HCT116 (cell line): ENCODE results near the gene PADI3. TPM values are rescaled to one million over a fixed set of nuclear protein-coding genes. Genes with fewer than 3 reads are reported as not detected.

Experiments used
- ATAC-seq: fragments of 200-7000 bp; cut with Tn5 transposase; 2 replicates; pipeline ENCODE4 v1.9.1; 2020; ENCODE audit warnings: mild to moderate bottlenecking, moderate library complexity
- BruUV-seq: library from RNA; stranded (reverse); fragments of 400-500 nt; replicated peaks from 2 replicates; lab custom pipeline; 2021; lab: Mats Ljungman, UMichigan
- CTCF ChIA-PET: fragments of 300-600 bp; sonication (Branson Sonifier 250); formaldehyde crosslinking; loops from one replicate; lab custom pipeline; 2021; ENCODE audit warnings: antibody characterized with exemption; lab: Charles Lee
- POLR2A ChIA-PET: fragments of 300-600, 350-600 bp; sonication (Branson Sonifier 250); formaldehyde crosslinking; loops from one replicate; lab custom pipeline; 2021; ENCODE audit warnings: antibody characterized with exemption; lab: Charles Lee
- RAD21 ChIA-PET, 2 experiments: fragments of 300-600 bp; sonication (Branson Sonifier 250); formaldehyde crosslinking; loops; one replicate each; lab custom pipeline; 2023; ENCODE audit warnings: low total read pairs in 2 of 2; ENCODE audit not compliant: uncharacterized antibody in 2 of 2, unreplicated experiment in 2 of 2, low non-redundant PET in 1 of 2; lab: Charles Lee
- DNase-seq: peaks from one replicate; pipeline ENCODE4 v3.0.0-alpha.2; 2010; ENCODE audit warnings: low read depth, low spot score
- H2AFZ ChIP-seq: fragments of 200-600 bp; shearing (Covaris generic), sonication (generic); 2 replicates; pipeline ENCODE4 v1.6.1; 2017; ENCODE audit warnings: low read depth, mixed run types, mixed read lengths, antibody characterized with exemption, low read length; ENCODE audit not compliant: poor library complexity, severe bottlenecking
- H3K27ac ChIP-seq: 2 replicates; pipeline ENCODE4 v1.5.1; 2012; ENCODE audit warnings: low read depth, low read length
- H3K27me3 ChIP-seq: fragments of 200-600 bp; sonication (generic); 2 replicates; pipeline ENCODE4 v1.6.1; 2016; ENCODE audit warnings: mixed run types, low read length, mixed read lengths; ENCODE audit not compliant: insufficient read depth
- H3K36me3 ChIP-seq, 2 experiments: fragments of 200-500 bp in 1 of 2; fragments of 200-600 bp in 1 of 2; sonication (Bioruptor generic) in 1 of 2; sonication (generic) in 1 of 2; 2 replicates each; pipeline versions ENCODE4 v1.5.1 to v1.6.1; 2014 to 2016; ENCODE audit warnings: low read length in 2 of 2, inconsistent platforms in 1 of 2, mixed read lengths in 1 of 2, mixed run types in 1 of 2; ENCODE audit not compliant: insufficient read depth in 2 of 2, control insufficient read depth in 1 of 2
- H3K4me1 ChIP-seq, 2 experiments: fragments of 200-600 bp in 1 of 2; sonication (generic) in 1 of 2; 2 replicates each; pipeline versions ENCODE4 v1.5.1 to v1.6.1; 2012 to 2017; ENCODE audit warnings: low read length in 2 of 2, inconsistent platforms in 1 of 2, mild to moderate bottlenecking in 1 of 2, mixed read lengths in 1 of 2, mixed run types in 1 of 2, moderate library complexity in 1 of 2; ENCODE audit not compliant: insufficient read depth in 2 of 2, control insufficient read depth in 1 of 2
- H3K4me2 ChIP-seq: fragments of 200-600 bp; sonication (generic); 2 replicates; pipeline ENCODE4 v1.6.1; 2017; ENCODE audit warnings: mixed run types, low read length, mixed read lengths
- H3K4me3 ChIP-seq, 2 experiments: fragments of 200-600 bp in 1 of 2; sonication (generic) in 1 of 2; replicated peaks in 1 of 2; 2 replicates each; pipeline ENCODE4 v1.5.1; 2011 to 2016; ENCODE audit warnings: low read length in 2 of 2, control low read depth in 1 of 2, low read depth in 1 of 2, mild to moderate bottlenecking in 1 of 2, mixed read lengths in 1 of 2, mixed run types in 1 of 2
- H3K79me2 ChIP-seq: fragments of 200-600 bp; sonication (generic); 2 replicates; pipeline ENCODE4 v1.6.1; 2017; ENCODE audit warnings: mild to moderate bottlenecking, mixed run types, low read length, moderate library complexity, mixed read lengths; ENCODE audit not compliant: insufficient read depth
- H3K9ac ChIP-seq: fragments of 200-600 bp; sonication (generic); 2 replicates; pipeline ENCODE4 v1.6.1; 2016; ENCODE audit warnings: low read length, mixed read lengths
- H3K9me2 ChIP-seq: fragments of 200-600 bp; sonication (generic), shearing (Covaris generic); 2 replicates; pipeline ENCODE4 v1.6.1; 2017; ENCODE audit warnings: mixed run types, mild to moderate bottlenecking, moderate library complexity; ENCODE audit not compliant: insufficient read depth
- H3K9me3 ChIP-seq, 2 experiments: fragments of 200-500 bp in 1 of 2; fragments of 200-600 bp in 1 of 2; sonication (Bioruptor generic) in 1 of 2; sonication (generic) in 1 of 2; 2 replicates each; pipeline ENCODE4 v1.6.1; 2014 to 2017; ENCODE audit warnings: low read length in 2 of 2, mixed read lengths in 2 of 2, inconsistent platforms in 1 of 2, low read depth in 1 of 2, mild to moderate bottlenecking in 1 of 2, mixed run types in 1 of 2, moderate library complexity in 1 of 2; ENCODE audit not compliant: control insufficient read depth in 1 of 2, insufficient read depth in 1 of 2
- H4K20me1 ChIP-seq: fragments of 200-600 bp; sonication (generic), shearing (Covaris generic); 2 replicates; pipeline ENCODE4 v1.6.1; 2017; ENCODE audit warnings: mixed run types, mild to moderate bottlenecking, moderate library complexity; ENCODE audit not compliant: insufficient read depth
- EGR1 ChIP-seq: IDR thresholded peaks from 2 replicates; pipeline ENCODE4 v1.6.1; 2012; ENCODE audit warnings: low read depth
- POLR2A ChIP-seq: IDR thresholded peaks from 2 replicates; pipeline ENCODE4 v1.7.0; 2011; ENCODE audit warnings: borderline replicate concordance; ENCODE audit not compliant: insufficient read depth, insufficient read length; ENCODE audit errors: extremely low read depth
- POLR2AphosphoS5 ChIP-seq: IDR thresholded peaks from 2 replicates; pipeline ENCODE4 v1.6.1; 2011; ENCODE audit warnings: mild to moderate bottlenecking, low read depth, low read length, moderate library complexity
- REST ChIP-seq: IDR thresholded peaks from 2 replicates; pipeline ENCODE4 v1.6.1; 2012; ENCODE audit warnings: low read depth
- SIN3A ChIP-seq: IDR thresholded peaks from 2 replicates; pipeline ENCODE4 v1.6.1; 2012; ENCODE audit warnings: low read depth
- ZFX ChIP-seq: fragments of 450-650 bp; IDR thresholded peaks from 2 replicates; pipeline ENCODE4 v1.6.1; 2017
- intact Hi-C: fragments of 100-400 bp; cut with micrococcal nuclease; formaldehyde crosslinking; loops from 2 replicates; pipeline ENCODE4 v1.10.0; 2022
- total RNA-seq: library from RNA; stranded (reverse); gene quantifications from one replicate; pipeline ENCODE4 v1.2.1, GENCODE V29; 2021; ENCODE audit not compliant: unreplicated experiment
- TF ChIP-seq, protein P1 (sequence below), 3 experiments: fragments of 200-600 bp in 1 of 3; sonication (generic) in 1 of 3; IDR thresholded peaks in 2 of 3; conservative IDR thresholded peaks in 1 of 3; 2 replicates each; pipeline ENCODE4 v1.5.1; 2012 to 2017; ENCODE audit warnings: low read depth in 2 of 3, low read length in 2 of 3, antibody characterized with exemption in 1 of 3, borderline replicate concordance in 1 of 3, control low read depth in 1 of 3, mild to moderate bottlenecking in 1 of 3, mixed read lengths in 1 of 3, mixed run types in 1 of 3, moderate library complexity in 1 of 3; ENCODE audit not compliant: insufficient read depth in 1 of 3
- TF ChIP-seq, protein P2 (sequence below): IDR thresholded peaks from 2 replicates; pipeline ENCODE4 v1.6.1; 2012
- TF ChIP-seq, protein P3 (sequence below): IDR thresholded peaks from 2 replicates; pipeline ENCODE4 v1.6.1; 2011; ENCODE audit warnings: mild to moderate bottlenecking, low read length, moderate library complexity; ENCODE audit not compliant: insufficient replicate concordance; ENCODE audit errors: extremely low read depth

Gene PADI3
- total RNA-seq, 1 experiment from 2014 or later, result 0.93 TPM

DNA sequence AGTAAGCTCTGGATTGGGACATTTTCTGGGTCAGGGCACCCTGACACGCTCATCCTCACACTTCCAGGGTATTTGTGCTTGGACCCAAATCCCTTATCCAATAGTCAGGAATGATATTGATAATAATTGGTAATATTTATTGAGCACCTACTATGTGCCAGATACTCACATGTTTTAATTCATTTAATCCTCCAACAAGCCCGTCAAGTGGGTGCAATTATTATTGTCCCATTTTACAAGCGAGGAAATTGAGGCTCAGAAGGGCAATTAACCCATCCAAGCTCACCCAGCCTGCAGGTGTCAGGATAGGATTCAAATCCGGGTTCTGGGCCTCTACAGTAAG lies 11.4 kb upstream of the PADI3 start (continued):
- TF ChIP-seq REST (no peak), POLR2AphosphoS5 (no peak), SIN3A (no peak), POLR2A (no peak), EGR1 (no peak)
- TF ChIP-seq, protein P1, sequence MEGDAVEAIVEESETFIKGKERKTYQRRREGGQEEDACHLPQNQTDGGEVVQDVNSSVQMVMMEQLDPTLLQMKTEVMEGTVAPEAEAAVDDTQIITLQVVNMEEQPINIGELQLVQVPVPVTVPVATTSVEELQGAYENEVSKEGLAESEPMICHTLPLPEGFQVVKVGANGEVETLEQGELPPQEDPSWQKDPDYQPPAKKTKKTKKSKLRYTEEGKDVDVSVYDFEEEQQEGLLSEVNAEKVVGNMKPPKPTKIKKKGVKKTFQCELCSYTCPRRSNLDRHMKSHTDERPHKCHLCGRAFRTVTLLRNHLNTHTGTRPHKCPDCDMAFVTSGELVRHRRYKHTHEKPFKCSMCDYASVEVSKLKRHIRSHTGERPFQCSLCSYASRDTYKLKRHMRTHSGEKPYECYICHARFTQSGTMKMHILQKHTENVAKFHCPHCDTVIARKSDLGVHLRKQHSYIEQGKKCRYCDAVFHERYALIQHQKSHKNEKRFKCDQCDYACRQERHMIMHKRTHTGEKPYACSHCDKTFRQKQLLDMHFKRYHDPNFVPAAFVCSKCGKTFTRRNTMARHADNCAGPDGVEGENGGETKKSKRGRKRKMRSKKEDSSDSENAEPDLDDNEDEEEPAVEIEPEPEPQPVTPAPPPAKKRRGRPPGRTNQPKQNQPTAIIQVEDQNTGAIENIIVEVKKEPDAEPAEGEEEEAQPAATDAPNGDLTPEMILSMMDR (IDR thresholded peaks at IDR 0.05 in 2 of 3, conservative IDR thresholded peaks at IDR 0.05 in 1 of 3; ENCODE audit: borderline replicate concordance in 1 of 3, insufficient read depth in 1 of 3, low read depth in 2 of 3, low read length in 2 of 3), result no peak
- TF ChIP-seq, protein P2, sequence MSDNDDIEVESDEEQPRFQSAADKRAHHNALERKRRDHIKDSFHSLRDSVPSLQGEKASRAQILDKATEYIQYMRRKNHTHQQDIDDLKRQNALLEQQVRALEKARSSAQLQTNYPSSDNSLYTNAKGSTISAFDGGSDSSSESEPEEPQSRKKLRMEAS, result no peak

DNA sequence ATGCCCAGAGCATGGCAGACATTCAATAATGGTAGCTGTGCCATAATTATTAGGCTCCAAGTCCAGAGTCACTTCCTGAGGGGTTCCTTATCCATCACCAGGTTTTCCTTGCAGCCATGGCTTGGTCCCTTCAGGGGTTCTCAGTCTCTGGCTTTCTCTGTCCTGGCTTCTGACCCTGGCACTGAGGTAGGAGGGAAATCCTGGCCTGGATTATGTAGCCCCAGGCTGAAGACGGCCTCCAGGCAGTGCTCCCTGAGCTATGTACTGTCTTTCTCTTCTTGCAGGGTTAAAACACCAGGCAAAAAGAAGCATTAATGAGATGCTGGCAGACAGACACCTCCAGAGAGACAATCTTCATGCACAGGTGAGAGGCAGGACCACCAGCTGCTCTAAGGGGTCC lies 9.5 kb upstream of the PADI3 start:
- CTCF ChIA-PET, result interaction anchor here (0.8 to 7.0 kb wide), 3 partner anchors 14 to 164 kb away, joined by 3 to 71 read pairs (median 3); no protein-coding TSS in a partner anchor
- ATAC-seq (peak; percentile 72), DNase-seq (peak; percentile 98)
- intact Hi-C loops, result loop anchor here (5.0 kb wide), 1 partner anchor 287 kb away; no protein-coding TSS in a partner anchor
- Histone ChIP-seq H3K27ac (no peak overlapping the region), H3K4me3 (no peak overlapping the region), H3K79me2 (no peaks in the 10 kb centered on the region), H3K9ac (no peak overlapping the region), H3K4me2 (no peak overlapping the region), H3K9me2 (no peaks in the 10 kb centered on the region), H2AFZ (no peak overlapping the region), H3K27me3 (peaks cover 11% of the 10 kb centered on the region; the same call in 1 of the 2 replicates), H3K9me3 (no peaks in the 10 kb centered on the region), H3K4me1 (peaks cover 8 to 38% of the 10 kb centered on the region in 2 experiments; a peak in 3 of 4 replicates), H3K36me3 (no peaks in the 10 kb centered on the region), H4K20me1 (no peaks in the 10 kb centered on the region)
- RAD21 ChIA-PET, result interaction anchor here in 1 of 2 experiments (1.2 kb wide), 1 partner anchor 113 kb away, joined by 3 read pairs; no protein-coding TSS in a partner anchor
- BruUV-seq, result no TSS peak
- POLR2A ChIA-PET, result interaction anchor here (0.8 to 1.2 kb wide), 3 partner anchors 9 to 183 kb away, joined by 3 to 6 read pairs (median 4); no protein-coding TSS in a partner anchor
- TF ChIP-seq, protein P3, sequence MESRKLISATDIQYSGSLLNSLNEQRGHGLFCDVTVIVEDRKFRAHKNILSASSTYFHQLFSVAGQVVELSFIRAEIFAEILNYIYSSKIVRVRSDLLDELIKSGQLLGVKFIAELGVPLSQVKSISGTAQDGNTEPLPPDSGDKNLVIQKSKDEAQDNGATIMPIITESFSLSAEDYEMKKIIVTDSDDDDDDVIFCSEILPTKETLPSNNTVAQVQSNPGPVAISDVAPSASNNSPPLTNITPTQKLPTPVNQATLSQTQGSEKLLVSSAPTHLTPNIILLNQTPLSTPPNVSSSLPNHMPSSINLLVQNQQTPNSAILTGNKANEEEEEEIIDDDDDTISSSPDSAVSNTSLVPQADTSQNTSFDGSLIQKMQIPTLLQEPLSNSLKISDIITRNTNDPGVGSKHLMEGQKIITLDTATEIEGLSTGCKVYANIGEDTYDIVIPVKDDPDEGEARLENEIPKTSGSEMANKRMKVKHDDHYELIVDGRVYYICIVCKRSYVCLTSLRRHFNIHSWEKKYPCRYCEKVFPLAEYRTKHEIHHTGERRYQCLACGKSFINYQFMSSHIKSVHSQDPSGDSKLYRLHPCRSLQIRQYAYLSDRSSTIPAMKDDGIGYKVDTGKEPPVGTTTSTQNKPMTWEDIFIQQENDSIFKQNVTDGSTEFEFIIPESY, result no peak
- no peak for TF ChIP-seq ZFX
- TF ChIP-seq, protein P1 (IDR thresholded peaks at IDR 0.05 in 2 of 3, conservative IDR thresholded peaks at IDR 0.05 in 1 of 3; ENCODE audit: borderline replicate concordance in 1 of 3, insufficient read depth in 1 of 3, low read depth in 2 of 3, low read length in 2 of 3), result no peak
